Fibroblast of lung (primary cell): Measurements from ENCODE around the gene KLRK1. TPM values are rescaled to one million over a fixed set of nuclear protein-coding genes. Genes with fewer than 3 reads are reported as not detected.
"Not testable (repeated sequence)": the region's sequence is repeated elsewhere in the genome, so short reads cannot be mapped to it uniquely, and the experiment has no call there.

Source experiments
- DNase-seq, 2 donors: peaks; one replicate each; pipeline versions ENCODE4 v3.0.0 to v3.0.0-alpha.2; 2010; ENCODE audit warnings: low read depth in 2 of 2
- H2AFZ ChIP-seq: 2 replicates; pipeline ENCODE4 v1.5.1; 2012; ENCODE audit warnings: low read length, control low read depth, inconsistent platforms
- H3K27ac ChIP-seq: 2 replicates; pipeline ENCODE4 v1.5.1; 2011; ENCODE audit warnings: low read length, control low read depth; ENCODE audit not compliant: insufficient read depth
- H3K27me3 ChIP-seq: 2 replicates; pipeline ENCODE4 v1.5.1; 2011; ENCODE audit warnings: mild to moderate bottlenecking, low read length; ENCODE audit not compliant: control insufficient read depth, insufficient read depth
- H3K36me3 ChIP-seq: 2 replicates; pipeline ENCODE4 v1.5.1; 2011; ENCODE audit warnings: low read length; ENCODE audit not compliant: control insufficient read depth, insufficient read depth
- H3K4me1 ChIP-seq: 2 replicates; pipeline ENCODE4 v1.5.1; 2011; ENCODE audit warnings: low read length; ENCODE audit not compliant: control insufficient read depth, insufficient read depth; ENCODE audit errors: extremely low read depth
- H3K4me2 ChIP-seq: 2 replicates; pipeline ENCODE4 v1.5.1; 2011; ENCODE audit warnings: low read length, control low read depth; ENCODE audit not compliant: insufficient read depth; ENCODE audit errors: extremely low read depth
- H3K4me3 ChIP-seq, 4 experiments: fragments of 200-600 bp in 1 of 4; sonication (generic) in 1 of 4; replicated peaks in 1 of 4; 2 replicates each; pipeline ENCODE4 v1.5.1; 2011 to 2016; ENCODE audit warnings: low read length in 4 of 4, low read depth in 3 of 4, mild to moderate bottlenecking in 3 of 4, control low read depth in 2 of 4, inconsistent platforms in 1 of 4, mixed read lengths in 1 of 4; ENCODE audit not compliant: insufficient read depth in 1 of 4; ENCODE audit errors: control extremely low read depth in 1 of 4
- H3K79me2 ChIP-seq: 2 replicates; pipeline ENCODE4 v1.5.1; 2012; ENCODE audit warnings: mild to moderate bottlenecking, low read length, inconsistent platforms; ENCODE audit not compliant: control insufficient read depth, insufficient read depth
- H3K9ac ChIP-seq: 2 replicates; pipeline ENCODE4 v1.5.1; 2011; ENCODE audit warnings: mild to moderate bottlenecking, low read length, control low read depth; ENCODE audit not compliant: insufficient read depth
- H3K9me3 ChIP-seq: 2 replicates; pipeline ENCODE4 v1.5.1; 2012; ENCODE audit warnings: low read depth, low read length; ENCODE audit not compliant: control insufficient read depth, insufficient read depth
- H4K20me1 ChIP-seq: 2 replicates; pipeline ENCODE4 v1.5.1; 2011; ENCODE audit warnings: low read length; ENCODE audit not compliant: control insufficient read depth, insufficient read depth; ENCODE audit errors: extremely low read depth
- CTCF ChIP-seq, 2 donors: IDR thresholded peaks in 1 of 2; conservative IDR thresholded peaks in 1 of 2; 1 replicate in 1 of 2; 2 replicates in 1 of 2; pipeline ENCODE4 v1.5.1; 2011 to 2012; ENCODE audit warnings: low read length in 2 of 2, control low read depth in 1 of 2, inconsistent platforms in 1 of 2, low read depth in 1 of 2, mild to moderate bottlenecking in 1 of 2
- EZH2 ChIP-seq: IDR thresholded peaks from 2 replicates; pipeline ENCODE4 v1.5.1; 2012; ENCODE audit warnings: low read length, control low read depth, mild to moderate bottlenecking; ENCODE audit errors: missing control alignments
- polyA plus RNA-seq, 2 donors: library from polyadenylated mRNA; depleted of rRNA in 1 of 2; stranded (reverse) in 1 of 2; unstranded in 1 of 2; fragments of >200 nt; gene quantifications; 2 replicates each; pipeline ENCODE4 v1.2.1, GENCODE V29; 2011 to 2012; ENCODE audit warnings: missing spikeins in 1 of 2
- total RNA-seq: library from RNA; depleted of rRNA; stranded (reverse); fragments of >200 nt; gene quantifications from 2 replicates; pipeline ENCODE4 v1.2.1, GENCODE V29; 2014

Gene KLRK1
- total and polyA plus RNA-seq, 2 donors (not counting 1 experiment from before 2014, with no cell fraction given): not detected

GRCh38 chr12:10368206-10369171, 21.4 kb downstream of the KLRK1 start:
- no peak overlapping the region for H3K27ac ChIP-seq
- TF ChIP-seq EZH2 (no peak), CTCF (conservative IDR thresholded peaks at IDR 0.05 in 1 of 2, IDR thresholded peaks at IDR 0.05 in 1 of 2; ENCODE audit: low read depth in 1 of 2, low read length in 2 of 2) (no peak)
- no peak overlapping the region for H3K4me2 ChIP-seq
- no peak for DNase-seq
- peaks cover 9% of the 10 kb centered on the region for H3K4me1 ChIP-seq
- H4K20me1 ChIP-seq: no peaks in the 10 kb centered on the region
- H3K79me2 ChIP-seq: no peaks in the 10 kb centered on the region
- H3K9ac ChIP-seq: no peak overlapping the region
- no peaks in the 10 kb centered on the region for H3K27me3 ChIP-seq
- H3K4me3 ChIP-seq: no peak overlapping the region
- peak overlapping the region; percentile 11 for H2AFZ ChIP-seq
- H3K36me3 ChIP-seq: no peaks in the 10 kb centered on the region
- no peaks in the 10 kb centered on the region for H3K9me3 ChIP-seq

DNA sequence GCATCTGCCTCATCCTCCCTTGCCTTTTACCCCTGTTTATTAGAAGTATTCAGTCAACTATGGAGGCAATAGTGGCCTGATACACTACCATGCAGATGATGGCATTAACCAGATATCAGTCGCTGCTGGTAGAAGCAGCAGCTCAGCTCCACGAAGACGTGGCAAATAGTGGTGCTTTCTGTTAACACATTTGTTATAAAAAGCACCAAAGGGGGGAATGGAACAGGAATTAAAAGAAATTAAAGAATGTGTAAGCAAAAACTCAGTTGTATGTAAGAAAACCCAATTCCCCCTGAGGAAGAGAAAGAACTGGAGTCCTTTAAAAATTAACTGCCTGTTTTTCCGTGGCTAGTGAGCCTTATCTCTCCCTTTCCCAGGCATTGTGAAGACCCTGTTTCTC, 22.1 kb downstream of the KLRK1 start:
- not testable (repeated sequence) for H3K4me3 ChIP-seq, H3K27me3 ChIP-seq, DNase-seq, H3K36me3 ChIP-seq, H3K79me2 ChIP-seq, H3K9ac ChIP-seq, H2AFZ ChIP-seq, H3K27ac ChIP-seq, H3K4me2 ChIP-seq, H3K9me3 ChIP-seq, H4K20me1 ChIP-seq, H3K4me1 ChIP-seq

GRCh38 chr12:10366875-10367274, 23.0 kb downstream of the KLRK1 start:
- H3K4me2 ChIP-seq: no peak overlapping the region
- H3K27me3 ChIP-seq: no peaks in the 10 kb centered on the region
- peak in 1 of 2 donors; percentile 78 for DNase-seq
- H3K9ac ChIP-seq: no peak overlapping the region
- H4K20me1 ChIP-seq: no peaks in the 10 kb centered on the region
- H3K79me2 ChIP-seq: no peaks in the 10 kb centered on the region
- TF ChIP-seq EZH2 (no peak), CTCF (conservative IDR thresholded peaks at IDR 0.05 in 1 of 2, IDR thresholded peaks at IDR 0.05 in 1 of 2; ENCODE audit: low read depth in 1 of 2, low read length in 2 of 2) (peak in 1 of 2 donors; percentile 46)
- no peak overlapping the region for H2AFZ ChIP-seq
- no peak overlapping the region for H3K4me3 ChIP-seq
- H3K36me3 ChIP-seq: no peaks in the 10 kb centered on the region
- H3K27ac ChIP-seq: no peak overlapping the region
- H3K9me3 ChIP-seq: no peaks in the 10 kb centered on the region
- H3K4me1 ChIP-seq: peaks cover 9% of the 10 kb centered on the region
